ENCODE measurements around the gene RGS12. TPM values are rescaled to one million over a fixed set of nuclear protein-coding genes. Genes with fewer than 3 reads are reported as not detected.

RGS12 gene
- total and polyA plus RNA-seq, 2 of the 13 experiments (the other 11 are each of a cell fraction or from before 2014, with no cell fraction given): 21.0 to 27.7 TPM

DNA sequence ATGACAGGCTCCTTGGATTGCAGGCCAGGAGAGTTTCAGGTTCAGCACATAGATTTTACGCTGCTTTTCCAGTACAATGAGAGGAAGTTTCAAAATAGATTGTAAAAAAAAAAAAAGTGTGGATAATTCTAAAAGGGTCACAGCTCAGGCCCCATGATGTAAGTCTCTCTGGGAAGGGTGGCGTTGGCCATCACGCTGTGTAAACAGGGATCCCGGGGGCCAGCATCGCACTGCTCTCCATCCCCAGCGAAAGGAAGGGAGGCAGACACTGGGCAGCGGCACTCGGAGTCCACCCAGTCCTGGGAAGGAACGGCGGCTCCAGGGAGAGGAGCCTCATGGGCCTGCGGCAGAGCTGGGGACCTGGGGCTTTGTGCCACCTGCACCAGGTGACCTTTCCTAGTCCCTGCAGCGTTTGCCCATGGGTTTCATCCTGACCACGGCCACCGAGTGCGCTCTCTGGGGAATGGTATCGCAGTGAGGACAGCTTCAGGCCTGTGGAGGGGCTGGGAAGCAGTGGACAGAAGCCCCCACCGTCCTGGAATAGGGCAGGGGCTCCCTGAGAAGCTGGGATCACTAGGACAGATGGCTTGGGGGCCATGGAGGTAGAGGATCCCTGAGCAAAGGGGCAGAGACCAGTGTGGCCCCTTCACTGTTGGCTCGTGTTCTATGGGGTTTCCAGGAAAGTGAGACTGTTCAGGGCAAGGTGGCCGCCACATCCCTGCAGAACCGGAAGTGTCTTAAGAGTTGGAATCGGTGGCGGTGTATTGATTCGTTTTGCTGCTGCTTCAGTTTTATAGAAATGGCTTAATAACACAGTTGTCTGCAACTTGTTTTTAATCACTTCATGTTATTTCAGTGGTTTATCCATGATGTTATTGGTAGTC is 38.9 kb downstream of the RGS12 start:
- Histone ChIP-seq H3K4me1 (ENCODE audit: insufficient read depth, low read length) (peaks cover 16% of the 10 kb centered on the region; the same call in 1 of the 2 replicates), H3K27me3 (ENCODE audit: control insufficient read depth in 1 of 2, insufficient read depth in 2 of 2, low read length in 2 of 2) (no peaks in the 10 kb centered on the region), H3K4me3 (replicated peaks in 1 of 3; ENCODE audit: insufficient read depth in 1 of 3, low read depth in 2 of 3, low read length in 3 of 3) (no peak overlapping the region), H2AFZ (ENCODE audit: low read length) (no peak overlapping the region), H3K27ac (ENCODE audit: extremely low read length, insufficient read depth, low read length) (no peak overlapping the region), H3K9ac (ENCODE audit: insufficient read depth, low read depth, low read length) (no peak overlapping the region), H3K9me3 (ENCODE audit: low read length) (no peaks in the 10 kb centered on the region), H4K20me1 (ENCODE audit: insufficient read depth, low read length) (no peaks in the 10 kb centered on the region), H3K4me2 (ENCODE audit: low read depth, low read length) (no peak overlapping the region), H3K79me2 (ENCODE audit: insufficient read depth, low read length) (peaks cover 9% of the 10 kb centered on the region), H3K36me3 (replicated peaks in 1 of 2; ENCODE audit: control insufficient read depth in 1 of 2, insufficient read depth in 2 of 2, low read length in 2 of 2) (peaks cover 4 to 7% of the 10 kb centered on the region in 2 experiments; a peak in 1 of 5 replicates)
- ATAC-seq: no peak
- ChIA-PET CTCF (ENCODE audit: low intra/inter-chr PET ratio, low total read pairs) (no interaction called here), POLR2A (no interaction called here)
- 89% methylated on average over 12 of the region's 23 CpGs for WGBS (ENCODE audit: low lambda C conversion rate)
- no TSS peak for BruUV-seq (replicated peaks)
- DNase-seq (ENCODE audit: low spot score): no peak
- FAIRE-seq: no peak
- in situ Hi-C loops (cut with HindIII; ENCODE audit: extremely low pct_ligation_motif_present, low pct_unique_long_range_greater_than_20kb): no loop called here
- TF ChIP-seq PAX8 (CRISPR knock-in tag; IDR thresholded peaks at IDR 0.05; ENCODE audit: borderline replicate concordance): no peak
- peak; percentile 50 for TF ChIP-seq ZBTB38 (CRISPR knock-in tag; IDR thresholded peaks at IDR 0.05)
- TF ChIP-seq HOXA9 (CRISPR knock-in tag; IDR thresholded peaks at IDR 0.05; ENCODE audit: borderline replicate concordance): no peak
- TF ChIP-seq, protein P1, sequence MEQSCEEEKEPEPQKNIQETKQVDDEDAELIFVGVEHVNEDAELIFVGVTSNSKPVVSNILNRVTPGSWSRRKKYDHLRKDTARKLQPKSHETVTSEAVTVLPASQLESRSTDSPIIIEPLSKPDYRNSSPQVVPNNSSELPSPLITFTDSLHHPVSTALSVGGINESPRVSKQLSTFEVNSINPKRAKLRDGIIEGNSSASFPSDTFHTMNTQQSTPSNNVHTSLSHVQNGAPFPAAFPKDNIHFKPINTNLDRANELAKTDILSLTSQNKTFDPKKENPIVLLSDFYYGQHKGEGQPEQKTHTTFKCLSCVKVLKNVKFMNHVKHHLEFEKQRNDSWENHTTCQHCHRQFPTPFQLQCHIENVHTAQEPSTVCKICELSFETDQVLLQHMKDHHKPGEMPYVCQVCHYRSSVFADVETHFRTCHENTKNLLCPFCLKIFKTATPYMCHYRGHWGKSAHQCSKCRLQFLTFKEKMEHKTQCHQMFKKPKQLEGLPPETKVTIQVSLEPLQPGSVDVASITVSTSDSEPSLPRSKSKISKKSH (CRISPR knock-in tag; IDR thresholded peaks at IDR 0.05; ENCODE audit: borderline replicate concordance): no peak
- intact Hi-C loops (cut with micrococcal nuclease; ENCODE audit: unreplicated experiment): no loop called here

DNA sequence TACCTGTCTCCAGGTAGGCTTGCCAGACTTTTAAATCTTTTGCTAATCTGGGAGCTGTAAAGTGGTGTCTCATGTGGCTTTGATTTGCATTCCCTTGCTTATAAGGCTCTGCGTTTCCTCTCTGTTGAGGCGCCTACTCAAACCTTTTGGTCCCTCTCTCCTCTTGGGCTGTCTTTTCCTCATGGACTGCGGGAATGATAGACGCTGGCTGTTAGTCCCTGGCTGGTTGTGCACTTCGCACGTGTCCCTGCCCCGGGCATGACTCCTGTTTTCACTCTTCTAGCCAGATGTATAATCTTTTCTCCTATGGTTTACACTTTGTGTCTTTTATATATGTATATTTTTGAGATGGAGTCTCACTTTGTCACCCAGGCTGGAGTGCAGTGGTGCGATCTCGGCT is 39.7 kb downstream of the RGS12 start:
- POLR2A ChIA-PET: no interaction called here
- in situ Hi-C loops (cut with HindIII; ENCODE audit: extremely low pct_ligation_motif_present, low pct_unique_long_range_greater_than_20kb): no loop called here
- TF ChIP-seq, protein P2, sequence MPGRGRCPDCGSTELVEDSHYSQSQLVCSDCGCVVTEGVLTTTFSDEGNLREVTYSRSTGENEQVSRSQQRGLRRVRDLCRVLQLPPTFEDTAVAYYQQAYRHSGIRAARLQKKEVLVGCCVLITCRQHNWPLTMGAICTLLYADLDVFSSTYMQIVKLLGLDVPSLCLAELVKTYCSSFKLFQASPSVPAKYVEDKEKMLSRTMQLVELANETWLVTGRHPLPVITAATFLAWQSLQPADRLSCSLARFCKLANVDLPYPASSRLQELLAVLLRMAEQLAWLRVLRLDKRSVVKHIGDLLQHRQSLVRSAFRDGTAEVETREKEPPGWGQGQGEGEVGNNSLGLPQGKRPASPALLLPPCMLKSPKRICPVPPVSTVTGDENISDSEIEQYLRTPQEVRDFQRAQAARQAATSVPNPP (CRISPR knock-in tag; IDR thresholded peaks at IDR 0.05): no peak
- TF ChIP-seq, protein P3, sequence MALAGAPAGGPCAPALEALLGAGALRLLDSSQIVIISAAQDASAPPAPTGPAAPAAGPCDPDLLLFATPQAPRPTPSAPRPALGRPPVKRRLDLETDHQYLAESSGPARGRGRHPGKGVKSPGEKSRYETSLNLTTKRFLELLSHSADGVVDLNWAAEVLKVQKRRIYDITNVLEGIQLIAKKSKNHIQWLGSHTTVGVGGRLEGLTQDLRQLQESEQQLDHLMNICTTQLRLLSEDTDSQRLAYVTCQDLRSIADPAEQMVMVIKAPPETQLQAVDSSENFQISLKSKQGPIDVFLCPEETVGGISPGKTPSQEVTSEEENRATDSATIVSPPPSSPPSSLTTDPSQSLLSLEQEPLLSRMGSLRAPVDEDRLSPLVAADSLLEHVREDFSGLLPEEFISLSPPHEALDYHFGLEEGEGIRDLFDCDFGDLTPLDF (CRISPR knock-in tag; IDR thresholded peaks at IDR 0.05): no peak
- TF ChIP-seq HNF4A (CRISPR knock-in tag; IDR thresholded peaks at IDR 0.05) (no peak), SMC3 (IDR thresholded peaks at IDR 0.05; ENCODE audit: low read length) (no peak)
- TF ChIP-seq, protein P4, sequence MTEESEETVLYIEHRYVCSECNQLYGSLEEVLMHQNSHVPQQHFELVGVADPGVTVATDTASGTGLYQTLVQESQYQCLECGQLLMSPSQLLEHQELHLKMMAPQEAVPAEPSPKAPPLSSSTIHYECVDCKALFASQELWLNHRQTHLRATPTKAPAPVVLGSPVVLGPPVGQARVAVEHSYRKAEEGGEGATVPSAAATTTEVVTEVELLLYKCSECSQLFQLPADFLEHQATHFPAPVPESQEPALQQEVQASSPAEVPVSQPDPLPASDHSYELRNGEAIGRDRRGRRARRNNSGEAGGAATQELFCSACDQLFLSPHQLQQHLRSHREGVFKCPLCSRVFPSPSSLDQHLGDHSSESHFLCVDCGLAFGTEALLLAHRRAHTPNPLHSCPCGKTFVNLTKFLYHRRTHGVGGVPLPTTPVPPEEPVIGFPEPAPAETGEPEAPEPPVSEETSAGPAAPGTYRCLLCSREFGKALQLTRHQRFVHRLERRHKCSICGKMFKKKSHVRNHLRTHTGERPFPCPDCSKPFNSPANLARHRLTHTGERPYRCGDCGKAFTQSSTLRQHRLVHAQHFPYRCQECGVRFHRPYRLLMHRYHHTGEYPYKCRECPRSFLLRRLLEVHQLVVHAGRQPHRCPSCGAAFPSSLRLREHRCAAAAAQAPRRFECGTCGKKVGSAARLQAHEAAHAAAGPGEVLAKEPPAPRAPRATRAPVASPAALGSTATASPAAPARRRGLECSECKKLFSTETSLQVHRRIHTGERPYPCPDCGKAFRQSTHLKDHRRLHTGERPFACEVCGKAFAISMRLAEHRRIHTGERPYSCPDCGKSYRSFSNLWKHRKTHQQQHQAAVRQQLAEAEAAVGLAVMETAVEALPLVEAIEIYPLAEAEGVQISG (CRISPR knock-in tag; IDR thresholded peaks at IDR 0.05): no peak

More for the DNA sequence above, 39.7 kb downstream of the RGS12 start:
- Histone ChIP-seq H3K4me2 (ENCODE audit: low read depth, low read length) (no peak overlapping the region), H3K9me3 (ENCODE audit: low read length) (no peaks in the 10 kb centered on the region), H3K4me3 (replicated peaks in 1 of 3; ENCODE audit: insufficient read depth in 1 of 3, low read depth in 2 of 3, low read length in 3 of 3) (no peak overlapping the region), H3K79me2 (ENCODE audit: insufficient read depth, low read length) (peaks cover 14% of the 10 kb centered on the region), H3K36me3 (replicated peaks in 1 of 2; ENCODE audit: control insufficient read depth in 1 of 2, insufficient read depth in 2 of 2, low read length in 2 of 2) (peaks cover 4 to 11% of the 10 kb centered on the region in 2 experiments; a peak in 3 of 5 replicates), H3K9ac (ENCODE audit: insufficient read depth, low read depth, low read length) (no peak overlapping the region), H2AFZ (ENCODE audit: low read length) (no peak overlapping the region), H3K27ac (ENCODE audit: extremely low read length, insufficient read depth, low read length) (no peak overlapping the region), H3K4me1 (ENCODE audit: insufficient read depth, low read length) (peaks cover 16% of the 10 kb centered on the region; the same call in 1 of the 2 replicates), H4K20me1 (ENCODE audit: insufficient read depth, low read length) (no peaks in the 10 kb centered on the region), H3K27me3 (ENCODE audit: control insufficient read depth in 1 of 2, insufficient read depth in 2 of 2, low read length in 2 of 2) (no peaks in the 10 kb centered on the region)
- BruUV-seq (replicated peaks): no TSS peak
- CTCF ChIA-PET (ENCODE audit: low intra/inter-chr PET ratio, low total read pairs): no interaction called here
- intact Hi-C loops (cut with micrococcal nuclease; ENCODE audit: unreplicated experiment): no loop called here
- ATAC-seq (no peak), DNase-seq (ENCODE audit: low spot score) (no peak), FAIRE-seq (no peak)
- WGBS (ENCODE audit: low lambda C conversion rate): 92% methylated on average over 9 of the region's 9 CpGs

Data from HepG2 (cell line).